ENCODE results near the gene LACC1. TPM values are rescaled to one million over a fixed set of nuclear protein-coding genes. Genes with fewer than 3 reads are reported as not detected.

LACC1 gene
- total and polyA plus RNA-seq, 2 of the 8 experiments (the other 6 are each of a cell fraction or from before 2014, with no cell fraction given) = 0.57 to 3.6 TPM

- TF ChIP-seq EP300 (IDR thresholded peaks at IDR 0.05; ENCODE audit: borderline replicate concordance in 1 of 2, low read depth in 2 of 2, low read length in 2 of 2) (no peak), MAX (IDR thresholded peaks at IDR 0.05) (no peak), TAF1 (IDR thresholded peaks at IDR 0.05; ENCODE audit: low read depth, low read length) (no peak), JUN (IDR thresholded peaks at IDR 0.05; ENCODE audit: low read depth, low read length) (no peak), MAFK (IDR thresholded peaks at IDR 0.05; ENCODE audit: low read depth, low read length) (no peak), CEBPB (IDR thresholded peaks at IDR 0.05; ENCODE audit: low read depth, low read length) (no peak), TCF12 (IDR thresholded peaks at IDR 0.05; ENCODE audit: low read depth, low read length) (no peak), RBBP5 (IDR thresholded peaks at IDR 0.05; ENCODE audit: borderline replicate concordance, low read depth, low read length) (no peak)
Measured at GRCh38 chr13:43848001-43848649, 31.6 kb upstream of the LACC1 start (continued).
